ENCODE measurements around the gene ADCY5. TPM values are rescaled to one million over a fixed set of nuclear protein-coding genes. Genes with fewer than 3 reads are reported as not detected.

Gene ADCY5
- total RNA-seq, 1 donor from 2014 or later = 0.67 TPM

DNA sequence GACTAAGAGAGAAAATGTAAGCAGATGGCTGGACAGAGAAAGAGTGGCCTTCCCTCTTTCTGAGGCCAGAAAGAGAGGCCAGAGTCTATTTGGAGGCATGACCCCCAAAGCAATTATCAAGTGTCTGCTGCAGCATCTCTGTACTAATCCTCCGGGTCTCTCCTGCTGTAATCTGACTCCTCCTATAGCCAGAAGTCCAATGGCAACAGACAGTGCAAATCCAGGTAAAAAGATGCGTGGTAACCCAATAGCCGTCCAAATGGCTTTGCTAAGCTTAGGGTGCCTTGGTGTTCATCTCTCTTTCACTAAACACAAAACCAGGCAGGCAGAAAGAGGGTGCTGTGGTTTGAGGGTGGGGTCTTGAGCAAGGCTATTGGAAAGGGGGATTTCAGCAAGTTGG is 91.6 kb downstream of the ADCY5 start:
- no peak for TF ChIP-seq CTCF (IDR thresholded peaks at IDR 0.05; ENCODE audit: insufficient read depth, low read length, poor library complexity, severe bottlenecking)
- no peak overlapping the region for H3K4me3 ChIP-seq (ENCODE audit: low read depth, low read length)
- peaks cover 22% of the 10 kb centered on the region for H3K27me3 ChIP-seq (ENCODE audit: control insufficient read depth, insufficient read depth, low read length)
- H3K36me3 ChIP-seq (ENCODE audit: control insufficient read depth, insufficient read depth, low read length) = no peaks in the 10 kb centered on the region
- no peak for DNase-seq (ENCODE audit: low read depth)

- Histone ChIP-seq H3K27me3 (ENCODE audit: control insufficient read depth, insufficient read depth, low read length) (peaks cover 34% of the 10 kb centered on the region), H3K4me3 (ENCODE audit: low read depth, low read length) (no peak overlapping the region), H3K36me3 (ENCODE audit: control insufficient read depth, insufficient read depth, low read length) (no peaks in the 10 kb centered on the region)
- no peak for DNase-seq (ENCODE audit: low read depth)
- TF ChIP-seq CTCF (IDR thresholded peaks at IDR 0.05; ENCODE audit: insufficient read depth, low read length, poor library complexity, severe bottlenecking) = no peak
These were observed 95.0 kb downstream of the ADCY5 start for GRCh38 chr3:123353850-123354233.

DNA sequence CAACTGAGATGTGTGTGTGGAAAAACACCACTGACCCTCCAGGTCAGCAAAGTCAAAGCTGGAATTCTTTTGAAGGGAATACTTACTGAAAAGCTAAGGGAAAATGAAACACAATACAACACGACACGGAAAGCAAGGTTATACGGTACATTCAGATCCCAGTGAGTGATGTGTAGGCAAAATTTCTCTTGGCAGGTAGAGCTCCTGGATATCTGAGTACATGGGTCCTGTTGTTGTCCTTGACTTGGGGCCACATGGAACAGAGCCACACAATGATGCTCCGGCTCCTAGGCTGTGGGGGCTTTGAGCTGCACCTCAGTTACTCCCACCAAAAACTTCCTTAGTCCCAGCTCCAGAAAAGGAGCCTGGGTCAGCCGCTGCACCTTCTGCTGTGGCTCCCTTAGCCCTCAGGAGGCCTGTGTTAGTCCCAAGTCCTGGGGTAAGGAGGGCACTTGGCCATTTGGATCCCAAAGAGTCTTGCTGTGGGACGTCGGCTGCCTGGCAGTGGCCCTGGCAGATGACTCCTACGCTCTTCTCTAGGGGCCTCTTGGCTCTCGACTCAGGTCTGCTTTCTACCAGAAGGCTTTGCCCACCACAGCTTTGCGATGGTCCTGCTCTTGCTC is 95.6 kb downstream of the ADCY5 start:
- no peaks in the 10 kb centered on the region for H3K36me3 ChIP-seq (ENCODE audit: control insufficient read depth, insufficient read depth, low read length)
- no peak for DNase-seq (ENCODE audit: low read depth)
- no peak overlapping the region for H3K4me3 ChIP-seq (ENCODE audit: low read depth, low read length)
- peaks cover 38% of the 10 kb centered on the region for H3K27me3 ChIP-seq (ENCODE audit: control insufficient read depth, insufficient read depth, low read length)
- TF ChIP-seq CTCF (IDR thresholded peaks at IDR 0.05; ENCODE audit: insufficient read depth, low read length, poor library complexity, severe bottlenecking) = no peak

DNA sequence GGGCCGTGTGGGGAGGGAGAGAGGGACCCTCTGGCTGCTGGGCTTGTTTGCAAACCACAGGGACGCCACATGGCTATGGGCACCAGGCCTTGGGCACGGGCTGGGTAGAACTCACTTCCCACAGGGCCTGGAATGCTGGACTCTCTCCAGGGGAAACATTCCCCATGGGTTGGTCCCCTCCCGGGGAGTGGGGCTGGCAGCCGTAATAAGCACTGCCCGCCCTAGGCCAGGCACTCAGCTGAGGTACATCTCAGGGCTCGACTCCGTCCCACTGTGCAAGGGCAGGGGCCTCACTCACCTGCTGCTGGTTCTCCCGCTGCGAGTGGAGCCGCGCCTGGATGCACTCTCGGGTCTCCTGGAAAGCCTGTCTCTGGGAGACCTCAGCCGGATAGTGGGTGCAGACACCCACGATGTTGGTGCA is 96.7 kb downstream of the ADCY5 start:
- Histone ChIP-seq H3K4me3 (ENCODE audit: low read depth, low read length) (no peak overlapping the region), H3K27me3 (ENCODE audit: control insufficient read depth, insufficient read depth, low read length) (peaks cover 41% of the 10 kb centered on the region), H3K36me3 (ENCODE audit: control insufficient read depth, insufficient read depth, low read length) (no peaks in the 10 kb centered on the region)
- no peak for DNase-seq (ENCODE audit: low read depth)
- no peak for TF ChIP-seq CTCF (IDR thresholded peaks at IDR 0.05; ENCODE audit: insufficient read depth, low read length, poor library complexity, severe bottlenecking)

DNA sequence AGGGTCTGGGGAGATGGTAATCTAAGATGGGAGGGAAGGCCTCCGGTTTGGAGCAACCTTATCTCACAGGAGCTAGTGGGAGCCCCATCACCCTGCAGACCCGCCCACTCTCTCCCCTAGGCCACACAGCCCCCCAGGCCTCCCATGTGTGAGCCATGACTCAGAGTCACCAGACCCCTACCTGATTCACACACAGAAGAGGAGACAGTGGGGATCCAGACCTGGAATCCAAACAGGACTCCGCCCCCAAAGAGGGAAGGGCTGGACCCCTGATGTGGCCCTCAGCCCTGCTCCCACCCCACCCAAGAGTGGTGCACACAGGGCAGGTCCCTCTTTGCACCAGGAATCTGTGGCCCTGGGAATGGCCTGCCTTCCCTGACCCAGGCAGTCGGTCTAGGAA is 97.4 kb downstream of the ADCY5 start:
- TF ChIP-seq CTCF (IDR thresholded peaks at IDR 0.05; ENCODE audit: insufficient read depth, low read length, poor library complexity, severe bottlenecking) = no peak
- H3K36me3 ChIP-seq (ENCODE audit: control insufficient read depth, insufficient read depth, low read length) = no peaks in the 10 kb centered on the region
- no peak overlapping the region for H3K4me3 ChIP-seq (ENCODE audit: low read depth, low read length)
- no peak for DNase-seq (ENCODE audit: low read depth)
- peaks cover 44% of the 10 kb centered on the region for H3K27me3 ChIP-seq (ENCODE audit: control insufficient read depth, insufficient read depth, low read length)

DNA sequence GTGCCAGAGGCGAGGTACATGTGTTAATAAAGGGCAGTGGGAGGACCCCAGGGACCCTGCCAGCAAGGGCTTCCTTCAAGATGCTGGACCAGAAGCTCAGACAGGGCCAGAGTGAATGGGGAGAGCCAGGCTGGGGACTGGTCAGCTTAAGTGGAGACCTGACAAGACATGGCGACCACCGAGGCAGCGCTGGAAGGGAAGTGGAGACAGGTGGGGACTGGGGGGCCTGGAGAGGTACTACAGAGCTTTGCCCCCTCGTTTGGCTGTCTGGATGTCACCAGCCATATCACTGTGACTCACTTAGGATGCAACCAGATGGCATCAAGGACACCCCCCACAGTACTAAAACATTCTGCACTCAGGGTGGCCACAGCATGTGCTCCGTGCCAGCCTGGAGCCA is 97.9 kb downstream of the ADCY5 start:
- no peak for TF ChIP-seq CTCF (IDR thresholded peaks at IDR 0.05; ENCODE audit: insufficient read depth, low read length, poor library complexity, severe bottlenecking)
- DNase-seq (ENCODE audit: low read depth) = no peak
- no peaks in the 10 kb centered on the region for H3K36me3 ChIP-seq (ENCODE audit: control insufficient read depth, insufficient read depth, low read length)
- no peak overlapping the region for H3K4me3 ChIP-seq (ENCODE audit: low read depth, low read length)
- peaks cover 46% of the 10 kb centered on the region for H3K27me3 ChIP-seq (ENCODE audit: control insufficient read depth, insufficient read depth, low read length)

All from kidney epithelial cell (primary cell).